ENCODE results near the gene ERG. TPM values are rescaled to one million over a fixed set of nuclear protein-coding genes. Genes with fewer than 3 reads are reported as not detected.

ERG gene
- total RNA-seq, 1 experiment from 2014 or later: 0.11 TPM

GRCh38 chr21:38496224-38496623 lies 2.1 kb downstream of the ERG start:
- Mint-ChIP-seq H3K9me3 (no peaks in the 10 kb centered on the region), H3K36me3 (ENCODE audit: insufficient read depth in 1 of 3, low read depth in 3 of 3) (no peaks in the 10 kb centered on the region), H3K27ac (peak overlapping the region in 1 of 3 experiments; percentile 25; a peak in 1 of 7 replicates), H3K4me1 (peaks cover 9 to 13% of the 10 kb centered on the region in 2 experiments), H3K4me3 (no peak overlapping the region), H3K27me3 (ENCODE audit: low read depth) (peaks cover 2% of the 10 kb centered on the region)
- H3K9ac ChIP-seq (ENCODE audit: extremely low read depth, insufficient read length, low read length): no peak overlapping the region
- WGBS (ENCODE audit: extremely low coverage, insufficient read length, low lambda C conversion rate): no CpG with 5 or more reads among the region's 3 CpGs
- TF ChIP-seq CTCF (conservative IDR thresholded peaks at IDR 0.05): no peak
- no peaks in the 10 kb centered on the region for H3K27me3 ChIP-seq (ENCODE audit: insufficient read depth, low read length)
- H3K4me2 ChIP-seq (ENCODE audit: insufficient read depth, insufficient read length, low read length): no peak overlapping the region
- H2BK12ac ChIP-seq (ENCODE audit: insufficient read length, low read depth, low read length): no peak overlapping the region
- no peaks in the 10 kb centered on the region for H3K79me1 ChIP-seq (ENCODE audit: insufficient read depth, low read depth, low read length, poor library complexity, severe bottlenecking)
- H2BK5ac ChIP-seq (ENCODE audit: insufficient read length, low read length): no peak overlapping the region
- no peaks in the 10 kb centered on the region; the same call in 1 of the 2 replicates for H3K4me1 ChIP-seq (ENCODE audit: insufficient read depth, low read length)
- no peak overlapping the region for H3K14ac ChIP-seq (ENCODE audit: insufficient read depth, low read length)
- no peak overlapping the region for H3K4ac ChIP-seq (ENCODE audit: low read depth, low read length)
- H4K5ac ChIP-seq (ENCODE audit: insufficient read length, low read depth, low read length): no peak overlapping the region
- H4K20me1 ChIP-seq (ENCODE audit: control insufficient read depth, insufficient read depth, insufficient read length): no peaks in the 10 kb centered on the region
- H3K79me2 ChIP-seq (ENCODE audit: insufficient read depth, low read length): no peaks in the 10 kb centered on the region
- no peak overlapping the region for H2BK20ac ChIP-seq (ENCODE audit: low read depth, low read length, poor library complexity, severe bottlenecking)
- no peak overlapping the region for H2BK15ac ChIP-seq (ENCODE audit: low read depth, low read length)
- no peak overlapping the region for H4K8ac ChIP-seq (replicated peaks; ENCODE audit: insufficient read length, low read depth, low read length)
- H3K23ac ChIP-seq (ENCODE audit: insufficient read length, low read depth, low read length): no peak overlapping the region
- H3K23me2 ChIP-seq (ENCODE audit: insufficient read length, low read depth, low read length, poor library complexity, severe bottlenecking): no peaks in the 10 kb centered on the region
- H3K9me3 ChIP-seq (ENCODE audit: control insufficient read depth, low read depth, low read length): no peaks in the 10 kb centered on the region
- no peak overlapping the region for H3K27ac ChIP-seq (ENCODE audit: insufficient read length, low read depth, low read length)
- H3T11ph ChIP-seq (ENCODE audit: low read length): no peak overlapping the region
- no peak overlapping the region for H2AK5ac ChIP-seq (ENCODE audit: insufficient read length, low read length)
- DNase-seq: no peak
- no peak overlapping the region for H3K56ac ChIP-seq (ENCODE audit: insufficient read length, low read depth, low read length)
- H3K18ac ChIP-seq (ENCODE audit: insufficient read length, low read depth, low read length): no peak overlapping the region
- no peak overlapping the region for H2AFZ ChIP-seq (ENCODE audit: low read length)
- H2BK120ac ChIP-seq (ENCODE audit: low read depth, low read length, poor library complexity, severe bottlenecking): no peak overlapping the region
- no peak overlapping the region for H4K91ac ChIP-seq (ENCODE audit: insufficient read length, low read depth, low read length)

Measured in H9 (cell line).